ENCODE measurements around the gene CDKL4. TPM values are rescaled to one million over a fixed set of nuclear protein-coding genes. Genes with fewer than 3 reads are reported as not detected.

Gene CDKL4
- total and polyA plus RNA-seq, 2 of the 13 experiments (the other 11 are each of a cell fraction or from before 2014, with no cell fraction given), result 0.29 to 0.50 TPM

DNA sequence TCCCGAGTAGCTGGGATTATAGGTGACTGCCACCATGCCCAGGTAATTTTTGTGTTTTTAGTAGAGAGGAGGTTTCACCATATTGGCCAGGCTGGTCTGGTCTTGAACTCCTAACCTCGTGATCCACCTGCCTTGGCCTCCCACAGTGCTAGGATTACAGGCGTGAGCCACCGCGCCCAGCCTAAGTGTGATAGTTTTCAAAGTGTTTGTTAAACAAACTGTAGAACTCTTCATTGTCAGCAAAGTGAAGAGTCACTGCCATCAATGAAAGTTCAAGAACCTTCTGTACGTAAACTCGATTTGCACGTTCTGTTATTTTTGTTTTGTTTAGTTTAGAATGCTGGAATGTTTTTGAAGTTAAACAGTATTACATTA is 104.9 kb downstream of the CDKL4 start (continued):
- peak in 1 of 2 experiments; percentile 65; a peak in 1 of 4 replicates for TF ChIP-seq EP300 (IDR thresholded peaks at IDR 0.05; ENCODE audit: low read depth in 2 of 2, low read length in 2 of 2)
- TF ChIP-seq EP300 (CRISPR knock-in tag; IDR thresholded peaks at IDR 0.05; ENCODE audit: borderline replicate concordance), result no peak
- TF ChIP-seq TCF12 (IDR thresholded peaks at IDR 0.05), result no peak
- 0 out of 2 replicates have a peak, but pooled peaks have one; percentile 36 for TF ChIP-seq TCF12 (CRISPR knock-in tag; IDR thresholded peaks at IDR 0.05)
- no peak for TF ChIP-seq ZNF354B (CRISPR knock-in tag; IDR thresholded peaks at IDR 0.05)
- no peak for TF ChIP-seq SNAPC2 (CRISPR knock-in tag; IDR thresholded peaks at IDR 0.05)
- TF ChIP-seq ZNF350 (CRISPR knock-in tag; IDR thresholded peaks at IDR 0.05; ENCODE audit: borderline replicate concordance, low read depth), result 0 out of 2 replicates have a peak, but pooled peaks have one; percentile 2
- peak; percentile 68 for TF ChIP-seq NR2F6 (IDR thresholded peaks at IDR 0.05)
- 0 out of 2 replicates have a peak, but pooled peaks have one; percentile 8 for TF ChIP-seq NR2F6 (CRISPR knock-in tag; IDR thresholded peaks at IDR 0.05)
- TF ChIP-seq GATA4 (IDR thresholded peaks at IDR 0.05; ENCODE audit: borderline replicate concordance, low read depth), result 0 out of 2 replicates have a peak, but pooled peaks have one; percentile 52
- TF ChIP-seq, protein P1, sequence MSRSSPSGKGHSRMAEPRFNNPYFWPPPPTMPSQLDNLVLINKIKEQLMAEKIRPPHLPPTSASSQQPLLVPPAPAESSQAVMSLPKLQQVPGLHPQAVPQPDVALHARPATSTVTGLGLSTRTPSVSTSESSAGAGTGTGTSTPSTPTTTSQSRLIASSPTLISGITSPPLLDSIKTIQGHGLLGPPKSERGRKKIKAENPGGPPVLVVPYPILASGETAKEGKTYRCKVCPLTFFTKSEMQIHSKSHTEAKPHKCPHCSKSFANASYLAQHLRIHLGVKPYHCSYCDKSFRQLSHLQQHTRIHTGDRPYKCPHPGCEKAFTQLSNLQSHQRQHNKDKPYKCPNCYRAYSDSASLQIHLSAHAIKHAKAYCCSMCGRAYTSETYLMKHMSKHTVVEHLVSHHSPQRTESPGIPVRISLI (CRISPR knock-in tag; IDR thresholded peaks at IDR 0.05; ENCODE audit: borderline replicate concordance), result no peak
- TF ChIP-seq HHEX (CRISPR knock-in tag; IDR thresholded peaks at IDR 0.05), result peak; percentile 26; the same call in 1 of the 2 replicates
- TF ChIP-seq, protein P2, sequence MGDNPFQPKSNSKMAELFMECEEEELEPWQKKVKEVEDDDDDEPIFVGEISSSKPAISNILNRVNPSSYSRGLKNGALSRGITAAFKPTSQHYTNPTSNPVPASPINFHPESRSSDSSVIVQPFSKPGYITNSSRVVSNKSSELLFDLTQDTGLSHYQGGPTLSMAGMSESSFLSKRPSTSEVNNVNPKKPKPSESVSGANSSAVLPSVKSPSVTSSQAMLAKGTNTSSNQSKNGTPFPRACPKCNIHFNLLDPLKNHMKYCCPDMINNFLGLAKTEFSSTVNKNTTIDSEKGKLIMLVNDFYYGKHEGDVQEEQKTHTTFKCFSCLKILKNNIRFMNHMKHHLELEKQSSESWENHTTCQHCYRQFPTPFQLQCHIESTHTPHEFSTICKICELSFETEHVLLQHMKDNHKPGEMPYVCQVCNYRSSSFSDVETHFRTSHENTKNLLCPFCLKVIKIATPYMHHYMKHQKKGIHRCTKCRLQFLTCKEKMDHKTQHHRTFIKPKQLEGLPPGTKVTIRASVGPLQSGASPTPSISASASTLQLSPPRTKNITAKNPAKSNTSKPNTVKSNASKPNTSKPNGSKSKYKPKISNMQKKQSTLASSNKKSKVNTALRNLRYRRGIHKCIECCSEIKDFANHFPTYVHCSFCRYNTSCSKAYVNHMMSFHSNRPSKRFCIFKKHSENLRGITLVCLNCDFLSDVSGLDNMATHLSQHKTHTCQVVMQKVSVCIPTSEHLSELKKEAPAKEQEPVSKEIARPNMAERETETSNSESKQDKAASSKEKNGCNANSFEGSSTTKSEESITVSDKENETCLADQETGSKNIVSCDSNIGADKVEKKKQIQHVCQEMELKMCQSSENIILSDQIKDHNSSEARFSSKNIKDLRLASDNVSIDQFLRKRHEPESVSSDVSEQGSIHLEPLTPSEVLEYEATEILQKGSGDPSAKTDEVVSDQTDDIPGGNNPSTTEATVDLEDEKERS (CRISPR knock-in tag; IDR thresholded peaks at IDR 0.05), result peak; percentile 89; the same call in 1 of the 2 replicates
- no peak for TF ChIP-seq HNF4G (IDR thresholded peaks at IDR 0.05; ENCODE audit: borderline replicate concordance, low read depth, low read length)
- no peak for TF ChIP-seq HNF4G (CRISPR knock-in tag; IDR thresholded peaks at IDR 0.05; ENCODE audit: borderline replicate concordance, low read depth)
- TF ChIP-seq, protein P3, sequence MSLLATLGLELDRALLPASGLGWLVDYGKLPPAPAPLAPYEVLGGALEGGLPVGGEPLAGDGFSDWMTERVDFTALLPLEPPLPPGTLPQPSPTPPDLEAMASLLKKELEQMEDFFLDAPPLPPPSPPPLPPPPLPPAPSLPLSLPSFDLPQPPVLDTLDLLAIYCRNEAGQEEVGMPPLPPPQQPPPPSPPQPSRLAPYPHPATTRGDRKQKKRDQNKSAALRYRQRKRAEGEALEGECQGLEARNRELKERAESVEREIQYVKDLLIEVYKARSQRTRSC (CRISPR knock-in tag; IDR thresholded peaks at IDR 0.05; ENCODE audit: low read depth), result no peak
- no peak for TF ChIP-seq ZSCAN21 (CRISPR knock-in tag; IDR thresholded peaks at IDR 0.05; ENCODE audit: borderline replicate concordance)
- no peak for TF ChIP-seq ETV5 (CRISPR knock-in tag; IDR thresholded peaks at IDR 0.05; ENCODE audit: borderline replicate concordance)
- no peak for TF ChIP-seq NCOR1 (IDR thresholded peaks at IDR 0.05; ENCODE audit: borderline replicate concordance, low read length)
- TF ChIP-seq TEAD3 (CRISPR knock-in tag; optimal IDR thresholded peaks at IDR 0.05; ENCODE audit: borderline replicate concordance), result peak; percentile 68
- peak; percentile 63 for TF ChIP-seq CBX1 (IDR thresholded peaks at IDR 0.05; ENCODE audit: low read depth)
- TF ChIP-seq ZSCAN29 (CRISPR knock-in tag; conservative IDR thresholded peaks at IDR 0.05), result 0 out of 2 replicates have a peak, but pooled peaks have one; percentile 64
- 0 out of 2 replicates have a peak, but pooled peaks have one; percentile 23 for TF ChIP-seq CBX5 (CRISPR knock-in tag; IDR thresholded peaks at IDR 0.05; ENCODE audit: borderline replicate concordance)
- TF ChIP-seq BRCA1 (CRISPR knock-in tag; IDR thresholded peaks at IDR 0.05), result no peak
- no peak for TF ChIP-seq CCAR2 (optimal IDR thresholded peaks at IDR 0.05; ENCODE audit: low read depth, low read length)

Measured in HepG2 (cell line).